ENCODE data around the gene TRIM72. TPM values are rescaled to one million over a fixed set of nuclear protein-coding genes. Genes with fewer than 3 reads are reported as not detected.

TRIM72 gene
- total and polyA plus RNA-seq, 8 donors, result under 0.01 to 0.15 (median 0.10) TPM; not detected in 5

DNA sequence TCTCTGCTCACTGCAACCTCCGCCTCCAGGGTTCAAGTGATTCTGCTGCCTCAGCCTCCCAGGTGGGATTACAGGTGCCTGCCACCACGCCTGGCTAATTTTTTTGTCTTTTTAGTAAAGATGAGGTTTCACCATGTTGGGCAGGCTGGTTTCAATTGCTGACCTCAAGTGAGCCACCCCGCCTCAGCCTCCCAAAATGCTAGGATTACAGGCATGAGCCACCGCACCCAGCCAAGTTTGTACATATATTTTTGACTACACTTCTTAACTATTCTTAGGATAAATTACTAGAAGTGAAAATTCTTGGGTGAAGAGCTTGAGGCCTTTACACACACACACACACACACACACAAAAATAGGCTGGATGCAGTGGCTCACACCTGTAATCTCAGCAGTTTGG is 44.4 kb downstream of the TRIM72 start:
- Histone ChIP-seq H3K36me3 (no peaks in the 10 kb centered on the region), H3K4me1 (no peaks in the 10 kb centered on the region), H3K4me3 (no peak overlapping the region), H3K27me3 (peaks cover 0 to 15% (median 0%) of the 10 kb centered on the region in 3 donors), H3K9me3 (no peaks in the 10 kb centered on the region), H3K27ac (no peak overlapping the region)
- WGBS, 5 donors, result 76 to 90% (median 83%) methylated on average over 4 of the region's 4 CpGs
- TF ChIP-seq EP300 (IDR thresholded peaks at IDR 0.05) (no peak), POLR2AphosphoS5 (IDR thresholded peaks at IDR 0.05) (no peak), POLR2A (IDR thresholded peaks at IDR 0.05) (no peak)
- TF ChIP-seq, protein P1, sequence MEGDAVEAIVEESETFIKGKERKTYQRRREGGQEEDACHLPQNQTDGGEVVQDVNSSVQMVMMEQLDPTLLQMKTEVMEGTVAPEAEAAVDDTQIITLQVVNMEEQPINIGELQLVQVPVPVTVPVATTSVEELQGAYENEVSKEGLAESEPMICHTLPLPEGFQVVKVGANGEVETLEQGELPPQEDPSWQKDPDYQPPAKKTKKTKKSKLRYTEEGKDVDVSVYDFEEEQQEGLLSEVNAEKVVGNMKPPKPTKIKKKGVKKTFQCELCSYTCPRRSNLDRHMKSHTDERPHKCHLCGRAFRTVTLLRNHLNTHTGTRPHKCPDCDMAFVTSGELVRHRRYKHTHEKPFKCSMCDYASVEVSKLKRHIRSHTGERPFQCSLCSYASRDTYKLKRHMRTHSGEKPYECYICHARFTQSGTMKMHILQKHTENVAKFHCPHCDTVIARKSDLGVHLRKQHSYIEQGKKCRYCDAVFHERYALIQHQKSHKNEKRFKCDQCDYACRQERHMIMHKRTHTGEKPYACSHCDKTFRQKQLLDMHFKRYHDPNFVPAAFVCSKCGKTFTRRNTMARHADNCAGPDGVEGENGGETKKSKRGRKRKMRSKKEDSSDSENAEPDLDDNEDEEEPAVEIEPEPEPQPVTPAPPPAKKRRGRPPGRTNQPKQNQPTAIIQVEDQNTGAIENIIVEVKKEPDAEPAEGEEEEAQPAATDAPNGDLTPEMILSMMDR (IDR thresholded peaks at IDR 0.05), result no peak
- no peak for DNase-seq
- intact Hi-C loops (cut with DNase I; ENCODE audit: low total_unique reads), result no loop called here

DNA sequence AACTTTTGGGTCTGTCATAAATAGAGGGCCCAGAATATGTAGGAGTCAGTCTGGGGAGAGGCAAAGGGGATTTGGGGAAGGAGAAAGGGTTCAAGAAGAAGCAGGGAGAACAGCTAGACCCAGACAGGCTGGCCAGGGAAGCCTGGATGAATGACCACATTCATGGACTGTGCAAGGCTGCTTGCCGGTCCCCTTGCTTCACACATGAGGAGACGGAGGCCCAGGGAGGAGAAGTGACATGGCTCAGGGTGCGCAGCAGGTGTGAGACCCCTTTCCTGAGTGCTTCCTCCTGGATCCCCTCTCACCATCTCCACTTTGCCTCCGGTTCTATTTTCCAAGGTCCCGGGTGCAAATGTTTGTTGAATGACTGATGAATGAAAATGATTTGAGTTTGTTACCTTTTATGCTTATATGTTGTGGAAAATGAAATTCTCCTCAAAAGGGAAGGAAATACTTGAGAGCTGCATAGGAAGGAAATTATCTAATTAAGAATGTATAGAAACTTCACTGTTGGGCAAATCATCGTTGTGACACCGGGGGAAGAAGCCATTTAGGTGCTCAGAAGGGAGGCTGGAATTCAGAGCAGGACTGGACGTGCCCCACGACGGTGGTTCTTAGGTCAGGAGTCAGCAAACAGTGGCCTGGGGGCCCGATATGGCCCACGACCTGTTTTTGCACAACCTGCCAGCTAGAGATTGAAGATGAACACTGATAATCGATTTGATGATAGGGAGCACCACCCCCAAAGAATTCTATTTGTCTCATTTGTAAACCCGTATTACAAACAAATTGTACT is 46.4 kb downstream of the TRIM72 start:
- TF ChIP-seq, protein P1 (IDR thresholded peaks at IDR 0.05), result no peak
- TF ChIP-seq EP300 (IDR thresholded peaks at IDR 0.05), result no peak
- no peak for TF ChIP-seq POLR2A (IDR thresholded peaks at IDR 0.05)
- TF ChIP-seq POLR2AphosphoS5 (IDR thresholded peaks at IDR 0.05), result no peak
- no peak for DNase-seq
- H3K27me3 ChIP-seq, result peaks cover 0 to 25% (median 0%) of the 10 kb centered on the region in 3 donors
- peak overlapping the region in 3 of 4 donors; percentile 18 to 40 (median 34) for H3K4me3 ChIP-seq
- peak overlapping the region in 2 of 5 donors; percentile 67 to 70 for H3K27ac ChIP-seq
- H3K4me1 ChIP-seq, result peaks cover 0 to 10% (median 0%) of the 10 kb centered on the region in 4 donors
- no peaks in the 10 kb centered on the region for H3K9me3 ChIP-seq
- WGBS, 5 donors, result 59 to 70% (median 63%) methylated on average over 14 of the region's 14 CpGs
- no peaks in the 10 kb centered on the region for H3K36me3 ChIP-seq
- intact Hi-C loops (cut with DNase I; ENCODE audit: low total_unique reads), result no loop called here

DNA sequence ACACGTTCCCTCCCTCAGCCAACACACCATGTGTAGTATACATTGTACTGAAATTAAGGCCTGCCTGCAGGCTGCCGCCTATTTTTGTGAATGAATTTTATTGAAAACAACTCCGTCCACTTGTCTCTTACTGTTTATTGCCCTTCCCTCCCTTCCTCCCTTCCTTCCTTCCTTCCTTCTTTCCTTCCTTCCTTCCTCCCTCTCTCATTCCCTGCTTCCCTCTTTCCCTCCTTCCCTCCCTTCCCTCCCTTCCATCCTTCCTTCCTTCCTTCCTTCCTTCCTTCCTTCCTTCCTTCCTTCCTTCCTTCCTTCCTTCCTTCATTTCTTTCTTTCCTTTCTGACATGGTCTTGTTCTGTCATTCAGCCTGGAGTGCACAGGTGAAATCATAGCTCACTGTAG is 48.2 kb downstream of the TRIM72 start:
- TF ChIP-seq POLR2AphosphoS5 (IDR thresholded peaks at IDR 0.05) (no peak), POLR2A (IDR thresholded peaks at IDR 0.05) (no peak), EP300 (IDR thresholded peaks at IDR 0.05) (no peak)
- TF ChIP-seq, protein P1 (IDR thresholded peaks at IDR 0.05), result no peak
- H3K27ac ChIP-seq, result no peak overlapping the region
- intact Hi-C loops (cut with DNase I; ENCODE audit: low total_unique reads), result no loop called here
- no peak for DNase-seq
- peaks cover 0 to 15% (median 0%) of the 10 kb centered on the region in 4 donors for H3K4me1 ChIP-seq
- H3K4me3 ChIP-seq, result no peak overlapping the region
- H3K27me3 ChIP-seq, result peaks cover 0 to 34% (median 6%) of the 10 kb centered on the region in 3 donors
- H3K36me3 ChIP-seq, result no peaks in the 10 kb centered on the region
- H3K9me3 ChIP-seq, result no peaks in the 10 kb centered on the region
- 67 to 81% (median 78%) methylated on average over 3 of the region's 3 CpGs for WGBS, 5 donors

DNA sequence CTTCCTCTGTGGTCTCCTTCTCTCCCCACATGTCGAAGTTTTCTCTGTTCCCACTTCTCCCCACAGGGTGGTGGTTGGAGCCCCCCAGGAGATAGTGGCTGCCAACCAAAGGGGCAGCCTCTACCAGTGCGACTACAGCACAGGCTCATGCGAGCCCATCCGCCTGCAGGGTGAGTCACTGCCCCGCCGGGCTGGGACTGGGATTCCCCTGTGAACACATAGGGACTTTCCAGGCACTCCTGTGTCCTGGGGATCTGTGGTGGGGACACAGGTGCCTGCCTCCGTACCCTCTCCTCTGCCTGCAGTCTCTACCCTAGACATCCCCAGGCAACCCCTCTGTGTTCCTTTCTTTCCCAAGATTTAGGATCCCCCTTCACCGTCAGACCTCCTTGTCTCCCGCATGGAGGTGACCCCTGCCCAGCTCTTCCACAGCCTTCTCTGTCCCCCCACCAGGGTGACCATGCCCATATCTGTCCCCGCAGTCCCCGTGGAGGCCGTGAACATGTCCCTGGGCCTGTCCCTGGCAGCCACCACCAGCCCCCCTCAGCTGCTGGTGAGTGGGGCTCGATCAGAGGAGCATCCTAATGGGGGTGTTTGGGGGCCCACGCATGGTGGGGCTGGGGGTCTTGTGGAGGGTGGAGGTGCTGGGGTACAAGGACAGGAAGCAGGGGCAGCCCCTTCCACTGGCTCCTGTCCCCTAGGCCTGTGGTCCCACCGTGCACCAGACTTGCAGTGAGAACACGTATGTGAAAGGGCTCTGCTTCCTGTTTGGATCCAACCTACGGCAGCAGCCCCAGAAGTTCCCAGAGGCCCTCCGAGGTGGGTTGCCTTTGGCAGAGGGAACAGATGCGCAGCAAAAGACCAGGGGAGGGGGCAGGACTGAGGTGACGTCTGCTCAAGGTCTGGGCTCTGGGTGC is 51.7 kb downstream of the TRIM72 start:
- H3K4me1 ChIP-seq, result peaks cover 0 to 15% (median 0%) of the 10 kb centered on the region in 4 donors
- H3K27me3 ChIP-seq, result peaks cover 0 to 38% (median 6%) of the 10 kb centered on the region in 3 donors
- no peaks in the 10 kb centered on the region for H3K36me3 ChIP-seq
- no peaks in the 10 kb centered on the region for H3K9me3 ChIP-seq
- no peak overlapping the region for H3K4me3 ChIP-seq
- DNase-seq, result peak; percentile 30 to 42
- no peak overlapping the region for H3K27ac ChIP-seq
- intact Hi-C loops (cut with DNase I; ENCODE audit: low total_unique reads), result no loop called here
- TF ChIP-seq EP300 (IDR thresholded peaks at IDR 0.05) (no peak), POLR2AphosphoS5 (IDR thresholded peaks at IDR 0.05) (no peak), POLR2A (IDR thresholded peaks at IDR 0.05) (no peak)
- TF ChIP-seq, protein P1 (IDR thresholded peaks at IDR 0.05), result no peak
- 46 to 64% (median 53%) methylated on average over 12 to 20 of the region's 20 CpGs for WGBS, 5 donors
